Gastrocnemius medialis (tissue), 4 donors: ENCODE measurements around the gene AK6. TPM values are rescaled to one million over a fixed set of nuclear protein-coding genes. Genes with fewer than 3 reads are reported as not detected.
"Not testable (repeated sequence)": the region's sequence is repeated elsewhere in the genome, so short reads cannot be mapped to it uniquely, and the experiment has no call there.

ENCODE experiments used
- ATAC-seq, 2 donors: fragments of 150-250 bp; one replicate each; pipeline ENCODE4 v1.9.1; 2016
- DNase-seq, 2 donors: peaks; one replicate each; pipeline ENCODE4 v3.0.0-alpha.2; 2019
- H3K27ac ChIP-seq, 4 donors: fragments of 200-600 bp; sonication (generic); 1 replicate in 1 of 4; 2 replicates in 3 of 4; pipeline ENCODE4 v1.5.1; 2016 to 2018; ENCODE audit warnings: mild to moderate bottlenecking in 2 of 4, moderate library complexity in 1 of 4
- H3K27me3 ChIP-seq, 3 donors: fragments of 200-600 bp; sonication (generic) in 2 of 3; 1 replicate in 1 of 3; 2 replicates in 2 of 3; pipeline versions ENCODE4 v1.5.1 to v1.6.0; 2016 to 2019; ENCODE audit warnings: mild to moderate bottlenecking in 1 of 3, moderate library complexity in 1 of 3
- H3K36me3 ChIP-seq, 2 donors: fragments of 200-600 bp; sonication (generic) in 1 of 2; one replicate each; pipeline ENCODE4 v1.5.1; 2017 to 2018
- H3K4me1 ChIP-seq, 2 donors: fragments of 200-600 bp; sonication (generic) in 1 of 2; one replicate each; pipeline ENCODE4 v1.5.1; 2016 to 2017; ENCODE audit warnings: mild to moderate bottlenecking in 2 of 2
- H3K4me3 ChIP-seq, 4 donors: fragments of 200-600 bp; sonication (generic) in 3 of 4; 1 replicate in 1 of 4; 2 replicates in 3 of 4; pipeline ENCODE4 v1.5.1; 2016 to 2019; ENCODE audit warnings: mild to moderate bottlenecking in 2 of 4
- H3K9me3 ChIP-seq, 3 donors: fragments of 200-600 bp; sonication (generic) in 2 of 3; 1 replicate in 1 of 3; 2 replicates in 2 of 3; pipeline ENCODE4 v1.5.1; 2016 to 2019
- CTCF ChIP-seq, 5 experiments: fragments of 450-650 bp in 3 of 5; fragments of 200-600 bp in 2 of 5; sonication (generic) in 2 of 5; IDR thresholded peaks in 4 of 5; conservative IDR thresholded peaks in 1 of 5; 1 replicate in 4 of 5; 2 replicates in 1 of 5; pipeline ENCODE4 v1.5.1; 2016 to 2019; ENCODE audit warnings: antibody characterized with exemption in 5 of 5, mild to moderate bottlenecking in 3 of 5, moderate library complexity in 3 of 5
- POLR2A ChIP-seq, 2 donors: fragments of 450-650 bp; IDR thresholded peaks; one replicate each; pipeline ENCODE4 v1.6.1; 2017; ENCODE audit warnings: antibody characterized with exemption in 2 of 2, mild to moderate bottlenecking in 2 of 2, moderate library complexity in 2 of 2
- in situ Hi-C, 4 donors: fragments of 200-750 bp; cut with MboI; loops; one replicate each; pipeline versions ENCODE4 v1.15.0 to v1.8.0; 2017; ENCODE audit warnings: low sequenced_read_pairs in 4 of 4
- intact Hi-C: fragments of 100-400 bp; cut with DNase I; formaldehyde crosslinking; loops from one replicate; pipeline ENCODE4 v1.15.1; 2023; ENCODE audit warnings: low total_unique reads
- total RNA-seq, 4 donors: library from RNA; depleted of rRNA; stranded (reverse); fragments of >200 nt; gene quantifications; one replicate each; pipeline versions ENCODE4 v1.1.0 to v1.2.3, GENCODE V29; 2016

Gene AK6
- total RNA-seq, 4 donors from 2014 or later: 24.4 to 49.3 (median 32.5) TPM

GRCh38 chr5:69372394-69372793 lies 3.1 kb upstream of the AK6 start:
- Histone ChIP-seq H3K4me3 (no peak overlapping the region), H3K27ac (no peak overlapping the region), H3K27me3 (no peaks in the 10 kb centered on the region), H3K4me1 (peaks cover 25 to 28% of the 10 kb centered on the region in 2 donors), H3K9me3 (no peaks in the 10 kb centered on the region), H3K36me3 (peaks cover 0 to 23% of the 10 kb centered on the region in 2 donors)
- TF ChIP-seq POLR2A (IDR thresholded peaks at IDR 0.05): no peak
- no peak for TF ChIP-seq CTCF (IDR thresholded peaks at IDR 0.05 in 4 of 5, conservative IDR thresholded peaks at IDR 0.05 in 1 of 5)
- in situ Hi-C loops (loop anchor here in 3 of 4 donors (10.0 to 25.0 kb wide), 3 partner anchors 260 to 285 kb away; partner anchors contain the start of gene SLC30A5 (in 2 of the 3)), intact Hi-C loops (no loop called here)
- DNase-seq (no peak), ATAC-seq (no peak)

- Histone ChIP-seq H3K4me3 (peak overlapping the region; percentile 85 to 90 (median 89)), H3K36me3 (peaks cover 0 to 15% of the 10 kb centered on the region in 2 donors), H3K4me1 (peaks cover 25 to 29% of the 10 kb centered on the region in 2 donors), H3K27ac (peak overlapping the region; percentile 95 to 99 (median 98))
- ATAC-seq, DNase-seq, H3K27me3 ChIP-seq, H3K9me3 ChIP-seq, intact Hi-C loops: not testable (repeated sequence)
- in situ Hi-C loops: loop anchor here in 3 of 4 donors (10.0 to 25.0 kb wide), 3 partner anchors 258 to 283 kb away; partner anchors contain the start of gene SLC30A5 (in 2 of the 3)
These were observed 1.0 kb upstream of the AK6 start for GRCh38 chr5:69370335-69370734.

- H3K27me3 ChIP-seq: no peaks in the 10 kb centered on the region
- intact Hi-C loops (loop anchor here (1.0 to 2.0 kb wide), 5 partner anchors 36 to 326 kb away; partner anchors contain the start of genes CCDC125 and CDK7), in situ Hi-C loops (loop anchor here in 3 of 4 donors (10.0 to 25.0 kb wide), 4 partner anchors 256 to 324 kb away; partner anchors contain the start of gene SLC30A5 (in 2 of the 3))
- H3K9me3 ChIP-seq: no peaks in the 10 kb centered on the region
- TF ChIP-seq CTCF (IDR thresholded peaks at IDR 0.05 in 4 of 5, conservative IDR thresholded peaks at IDR 0.05 in 1 of 5): no peak
- TF ChIP-seq POLR2A (IDR thresholded peaks at IDR 0.05): no peak
- peak overlapping the region; percentile 85 to 90 (median 89) for H3K4me3 ChIP-seq
- H3K4me1 ChIP-seq: peaks cover 35 to 36% of the 10 kb centered on the region in 2 donors
- H3K36me3 ChIP-seq: peaks cover 0 to 14% of the 10 kb centered on the region in 2 donors
- ATAC-seq (peak; percentile 71 to 73), DNase-seq (no peak)
- H3K27ac ChIP-seq: peak overlapping the region; percentile 95 to 99 (median 98)
These were observed 621 bp downstream of the AK6 start for GRCh38 chr5:69368458-69369339.

GRCh38 chr5:69367697-69368279 lies 1.5 kb downstream of the AK6 start:
- DNase-seq (no peak), ATAC-seq (no peak)
- intact Hi-C loops (loop anchor here (2.0 kb wide), 2 partner anchors 35 to 325 kb away; partner anchors contain the start of gene CCDC125), in situ Hi-C loops (loop anchor here in 3 of 4 donors (10.0 to 25.0 kb wide), 4 partner anchors 255 to 323 kb away; partner anchors contain the start of gene SLC30A5 (in 2 of the 3))
- H3K27me3 ChIP-seq: no peaks in the 10 kb centered on the region
- H3K4me3 ChIP-seq: peak overlapping the region in 3 of 4 donors; percentile 85 to 90 (median 89)
- H3K9me3 ChIP-seq: no peaks in the 10 kb centered on the region
- peaks cover 0 to 14% of the 10 kb centered on the region in 2 donors for H3K36me3 ChIP-seq
- peaks cover 35 to 36% of the 10 kb centered on the region in 2 donors for H3K4me1 ChIP-seq
- H3K27ac ChIP-seq: peak overlapping the region in 3 of 4 donors; percentile 95 to 99 (median 96)
- no peak for TF ChIP-seq CTCF (IDR thresholded peaks at IDR 0.05 in 4 of 5, conservative IDR thresholded peaks at IDR 0.05 in 1 of 5)
- TF ChIP-seq POLR2A (IDR thresholded peaks at IDR 0.05): no peak
